ENCODE data around the gene EIF2D.

DNA sequence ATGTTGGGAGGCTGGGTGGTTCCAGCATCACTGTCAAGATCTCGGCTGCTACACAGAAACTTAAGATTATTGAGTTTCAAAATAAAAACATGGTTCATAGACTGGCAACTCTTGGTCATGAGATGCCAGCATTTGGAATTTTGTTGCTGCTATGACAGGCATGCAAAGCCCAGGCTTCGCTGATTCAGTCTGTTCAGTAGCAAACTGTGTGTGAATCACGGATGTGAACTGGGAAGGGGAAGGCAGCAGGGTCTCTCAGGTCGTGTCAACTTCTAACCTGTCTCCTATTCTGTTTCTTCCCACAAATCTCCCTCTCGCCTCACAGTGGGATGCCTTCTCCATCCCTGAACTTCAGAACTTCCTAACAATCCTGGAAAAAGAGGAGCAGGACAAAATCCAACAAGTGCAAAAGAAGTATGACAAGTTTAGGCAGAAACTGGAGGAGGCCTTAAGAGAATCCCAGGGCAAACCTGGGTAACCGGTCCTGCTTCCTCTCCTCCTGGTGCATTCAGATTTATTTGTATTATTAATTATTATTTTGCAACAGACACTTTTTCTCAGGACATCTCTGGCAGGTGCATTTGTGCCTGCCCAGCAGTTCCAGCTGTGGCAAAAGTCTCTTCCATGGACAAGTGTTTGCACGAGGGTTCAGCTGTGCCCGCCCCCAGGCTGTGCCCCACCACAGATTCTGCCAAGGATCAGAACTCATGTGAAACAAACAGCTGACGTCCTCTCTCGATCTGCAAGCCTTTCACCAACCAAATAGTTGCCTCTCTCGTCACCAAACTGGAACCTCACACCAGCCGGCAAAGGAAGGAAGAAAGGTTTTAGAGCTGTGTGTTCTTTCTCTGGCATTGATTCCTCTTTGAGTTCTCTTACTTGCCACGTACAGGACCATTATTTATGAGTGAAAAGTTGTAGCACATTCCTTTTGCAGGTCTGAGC, 25.5 kb downstream of the EIF2D start:
- TF ChIP-seq, protein P1, sequence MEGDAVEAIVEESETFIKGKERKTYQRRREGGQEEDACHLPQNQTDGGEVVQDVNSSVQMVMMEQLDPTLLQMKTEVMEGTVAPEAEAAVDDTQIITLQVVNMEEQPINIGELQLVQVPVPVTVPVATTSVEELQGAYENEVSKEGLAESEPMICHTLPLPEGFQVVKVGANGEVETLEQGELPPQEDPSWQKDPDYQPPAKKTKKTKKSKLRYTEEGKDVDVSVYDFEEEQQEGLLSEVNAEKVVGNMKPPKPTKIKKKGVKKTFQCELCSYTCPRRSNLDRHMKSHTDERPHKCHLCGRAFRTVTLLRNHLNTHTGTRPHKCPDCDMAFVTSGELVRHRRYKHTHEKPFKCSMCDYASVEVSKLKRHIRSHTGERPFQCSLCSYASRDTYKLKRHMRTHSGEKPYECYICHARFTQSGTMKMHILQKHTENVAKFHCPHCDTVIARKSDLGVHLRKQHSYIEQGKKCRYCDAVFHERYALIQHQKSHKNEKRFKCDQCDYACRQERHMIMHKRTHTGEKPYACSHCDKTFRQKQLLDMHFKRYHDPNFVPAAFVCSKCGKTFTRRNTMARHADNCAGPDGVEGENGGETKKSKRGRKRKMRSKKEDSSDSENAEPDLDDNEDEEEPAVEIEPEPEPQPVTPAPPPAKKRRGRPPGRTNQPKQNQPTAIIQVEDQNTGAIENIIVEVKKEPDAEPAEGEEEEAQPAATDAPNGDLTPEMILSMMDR (conservative IDR thresholded peaks at IDR 0.05; ENCODE audit: low read depth, low read length): no peak
- TF ChIP-seq MXI1 (IDR thresholded peaks at IDR 0.05; ENCODE audit: borderline replicate concordance, low read depth, low read length): no peak
- TF ChIP-seq BHLHE40 (IDR thresholded peaks at IDR 0.05; ENCODE audit: low read depth, low read length): no peak
- no peak for TF ChIP-seq RAD21 (IDR thresholded peaks at IDR 0.05; ENCODE audit: low read length)
- TF ChIP-seq RFX5 (IDR thresholded peaks at IDR 0.05; ENCODE audit: low read depth, low read length): no peak
- no peak for TF ChIP-seq NFE2L2 (IDR thresholded peaks at IDR 0.05; ENCODE audit: low read depth, low read length)
- TF ChIP-seq MAFK (IDR thresholded peaks at IDR 0.05; ENCODE audit: low read depth, low read length): no peak
- TF ChIP-seq MAZ (IDR thresholded peaks at IDR 0.05; ENCODE audit: borderline replicate concordance, low read depth, low read length): no peak
- TF ChIP-seq CHD1 (IDR thresholded peaks at IDR 0.05; ENCODE audit: low read depth, low read length): no peak
- TF ChIP-seq POLR2A (IDR thresholded peaks at IDR 0.05; ENCODE audit: low read depth, low read length): no peak
